Left renal pelvis (tissue), 4 donors: Measurements from ENCODE around the gene YDJC. TPM values are rescaled to one million over a fixed set of nuclear protein-coding genes. Genes with fewer than 3 reads are reported as not detected.
"Not testable (repeated sequence)": the region's sequence is repeated elsewhere in the genome, so short reads cannot be mapped to it uniquely, and the experiment has no call there.

Experiments used
- DNase-seq, 4 donors: peaks; one replicate each; pipeline ENCODE4 v3.0.0-alpha.2; 2013; ENCODE audit warnings: low read depth in 4 of 4, low spot score in 3 of 4
- polyA plus RNA-seq, 4 donors: library from polyadenylated mRNA; unstranded; fragments of 120-200 nt; gene quantifications; one replicate each; pipeline ENCODE4 v1.2.1, GENCODE V29; 2013; ENCODE audit not compliant: insufficient read length in 4 of 4

Gene YDJC
- polyA plus RNA-seq, 4 donors, result 5.0 to 19.2 (median 9.1) TPM

DNA sequence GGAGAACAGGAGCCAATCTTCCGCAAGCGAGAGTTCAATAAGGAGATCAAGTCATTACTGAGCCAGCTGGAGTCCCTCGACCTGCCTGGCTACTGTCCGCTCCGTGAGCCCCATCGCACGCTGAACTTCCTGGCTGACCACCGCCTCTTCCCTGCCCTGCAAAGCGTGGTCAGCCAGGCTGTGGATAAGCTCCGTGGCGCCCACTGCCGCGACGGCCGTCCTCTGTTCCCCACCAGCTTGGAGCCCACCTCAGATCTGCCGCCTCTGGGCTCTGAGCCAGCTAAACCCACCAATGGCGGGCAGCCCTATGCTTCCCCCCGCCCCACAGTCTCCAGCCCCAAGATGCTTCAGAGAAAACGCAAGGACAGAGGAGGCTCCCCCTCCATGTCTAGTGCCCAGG lies 5.0 kb upstream of the YDJC start:
- no peak for DNase-seq

DNA sequence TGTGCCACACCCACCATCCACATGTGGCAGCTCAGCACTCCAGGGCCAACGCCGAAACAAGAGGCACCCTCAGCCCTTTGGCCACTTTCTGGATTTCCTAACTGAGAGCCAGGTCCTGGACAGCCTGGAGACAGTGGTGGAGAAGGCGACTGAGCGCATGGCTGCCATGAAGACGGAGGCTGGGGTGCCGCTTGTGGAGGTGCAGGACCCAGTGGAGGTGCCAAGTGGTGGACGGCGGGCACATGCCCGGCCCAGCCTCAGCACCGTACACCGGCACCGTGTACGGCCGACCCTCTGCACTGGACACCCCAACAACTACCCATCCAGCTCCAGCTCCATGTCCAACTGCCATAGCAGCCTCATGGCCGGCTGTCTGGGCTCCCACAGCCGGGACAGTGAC lies 4.3 kb upstream of the YDJC start:
- no peak for DNase-seq

DNA sequence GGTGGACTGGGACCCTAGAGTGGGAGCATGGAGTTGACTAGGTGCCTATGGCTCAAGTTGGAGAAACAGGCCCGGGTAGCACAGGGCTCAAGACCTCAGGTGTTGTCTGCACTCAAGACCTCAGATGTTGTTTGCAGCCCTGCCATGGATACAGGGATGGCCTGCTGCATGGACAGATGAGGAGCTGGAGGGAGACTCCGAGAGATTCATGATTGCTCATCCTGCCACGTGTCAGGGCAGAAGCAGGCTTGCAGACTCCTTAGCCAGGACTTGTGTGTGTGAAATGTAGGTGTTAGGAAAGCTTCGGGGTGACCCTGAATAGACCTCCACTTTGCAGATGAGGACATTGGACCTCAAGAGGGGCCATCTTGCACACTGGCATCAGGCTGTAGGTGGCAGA lies 3.7 kb upstream of the YDJC start:
- DNase-seq, result no peak

DNA sequence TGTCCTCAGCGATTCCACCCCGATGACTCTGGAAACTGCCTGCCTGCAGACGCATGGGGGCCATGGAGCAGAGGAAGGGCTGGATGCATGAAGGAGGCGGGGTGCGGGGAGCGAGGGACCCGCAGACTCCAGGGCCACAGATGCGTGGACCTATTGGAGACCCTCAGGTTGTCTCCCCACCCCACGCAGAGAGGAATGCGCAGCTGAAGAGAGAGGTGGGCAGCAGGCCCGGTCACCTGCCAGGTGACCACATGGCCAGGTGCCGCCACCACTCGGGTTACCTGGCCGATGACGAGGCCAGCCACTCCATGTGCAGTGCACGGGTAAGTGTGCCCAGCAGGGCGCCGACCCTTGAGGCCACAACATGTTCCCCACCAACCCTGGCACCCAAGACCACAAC lies 3.1 kb upstream of the YDJC start:
- DNase-seq, result no peak

DNA sequence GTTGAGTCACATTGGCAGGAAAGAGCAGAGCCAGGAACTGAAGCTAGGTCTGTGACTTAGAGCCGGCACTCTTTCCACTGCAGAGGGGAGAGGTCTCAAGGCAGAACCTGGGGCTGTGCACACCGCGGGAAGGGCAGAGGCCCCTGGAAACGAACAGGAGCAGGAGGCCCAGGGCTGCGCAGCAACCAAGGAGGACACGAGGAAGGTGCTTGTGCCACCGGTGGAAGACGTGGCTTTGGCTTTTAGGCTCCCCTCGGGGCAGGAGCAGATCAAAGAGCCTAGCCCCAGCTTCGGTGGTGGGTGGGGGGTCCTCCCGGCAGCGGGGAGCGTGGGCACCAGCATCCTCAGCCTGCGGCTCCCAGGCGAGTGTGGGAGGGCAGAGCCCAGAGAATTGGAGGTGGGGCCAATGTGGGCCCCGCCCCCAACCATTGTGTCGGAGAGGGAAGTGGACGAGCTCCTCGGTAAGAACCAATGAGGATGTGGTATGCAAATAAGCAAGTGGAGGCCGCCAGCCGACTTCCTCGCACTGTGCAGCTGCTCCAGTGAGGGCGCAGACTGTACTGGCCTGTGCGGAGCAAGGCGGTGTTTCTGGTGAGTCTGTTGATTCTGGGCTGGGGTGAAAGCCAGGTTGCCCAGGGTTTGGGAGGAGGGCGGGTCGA lies 2.5 kb upstream of the YDJC start, which contains the start of gene CCDC116:
Gene CCDC116, plus strand, starts transcription at position 524 of the 659 bp plus-strand sequence. CDS start 422 bp downstream, outside the sequence.
- no peak for DNase-seq

DNA sequence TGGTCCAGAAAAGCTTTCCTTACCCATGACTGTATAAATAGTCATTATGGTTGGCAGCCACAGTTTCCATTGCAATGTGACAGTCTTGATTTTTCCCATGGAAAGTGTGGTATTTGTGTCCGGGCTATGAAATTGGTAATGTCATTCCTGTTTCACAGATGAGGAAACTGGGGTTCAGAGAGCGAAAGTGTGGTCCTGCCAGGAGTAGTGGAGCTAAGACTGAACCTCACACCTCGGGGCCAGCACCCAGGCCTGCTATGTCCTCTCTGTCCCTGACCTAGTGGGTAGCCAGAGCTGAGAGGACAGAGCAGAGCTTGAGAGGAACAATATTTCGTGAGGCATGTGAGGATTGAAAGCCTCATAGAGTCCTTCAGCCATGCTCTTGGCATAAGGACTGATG lies 1.2 kb upstream of the YDJC start:
- DNase-seq, result no peak

DNA sequence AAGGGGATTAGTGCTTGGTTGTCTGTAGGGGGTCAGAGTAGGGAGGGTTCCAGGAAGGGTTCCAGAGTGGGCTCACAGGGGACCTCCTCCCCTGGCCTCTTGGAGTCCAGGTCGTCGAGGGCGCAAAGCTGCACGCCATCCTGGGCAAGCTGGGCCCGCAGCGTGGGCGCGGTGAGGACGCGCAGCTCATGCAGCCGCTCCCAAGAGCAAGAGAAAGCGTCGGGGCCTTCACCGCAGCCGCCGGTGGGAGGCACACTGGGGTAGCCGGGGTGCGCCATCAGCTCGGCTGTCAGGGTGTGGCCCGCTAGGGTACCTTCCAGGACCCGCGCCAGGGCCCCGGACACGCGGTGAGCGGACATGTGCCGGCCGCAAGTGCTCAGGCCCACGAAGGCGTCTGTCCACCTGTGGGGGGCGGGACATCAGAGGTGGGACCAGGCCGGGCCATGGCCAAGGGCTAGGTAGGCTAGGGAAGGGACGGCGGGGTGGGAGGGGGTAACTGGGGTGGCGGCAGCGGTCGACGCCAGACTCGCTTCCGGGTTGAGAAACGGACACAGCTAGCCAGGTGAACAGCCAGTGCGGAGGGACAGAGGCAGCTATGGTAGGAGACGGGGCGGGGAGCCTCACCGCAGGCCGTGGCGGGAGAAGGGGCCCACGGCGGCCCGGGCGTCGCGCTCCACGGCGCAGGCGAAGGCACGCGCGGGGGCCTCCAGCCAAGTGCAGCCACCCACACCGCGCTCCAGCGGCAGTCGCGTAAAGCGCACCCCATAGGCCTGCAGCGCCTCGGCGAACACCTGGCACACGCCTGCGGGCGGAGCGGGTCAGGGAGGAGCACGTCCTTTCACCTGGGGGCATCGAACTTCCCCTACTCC lies 1.2 kb downstream of the YDJC start:
- DNase-seq, result no peak

DNA sequence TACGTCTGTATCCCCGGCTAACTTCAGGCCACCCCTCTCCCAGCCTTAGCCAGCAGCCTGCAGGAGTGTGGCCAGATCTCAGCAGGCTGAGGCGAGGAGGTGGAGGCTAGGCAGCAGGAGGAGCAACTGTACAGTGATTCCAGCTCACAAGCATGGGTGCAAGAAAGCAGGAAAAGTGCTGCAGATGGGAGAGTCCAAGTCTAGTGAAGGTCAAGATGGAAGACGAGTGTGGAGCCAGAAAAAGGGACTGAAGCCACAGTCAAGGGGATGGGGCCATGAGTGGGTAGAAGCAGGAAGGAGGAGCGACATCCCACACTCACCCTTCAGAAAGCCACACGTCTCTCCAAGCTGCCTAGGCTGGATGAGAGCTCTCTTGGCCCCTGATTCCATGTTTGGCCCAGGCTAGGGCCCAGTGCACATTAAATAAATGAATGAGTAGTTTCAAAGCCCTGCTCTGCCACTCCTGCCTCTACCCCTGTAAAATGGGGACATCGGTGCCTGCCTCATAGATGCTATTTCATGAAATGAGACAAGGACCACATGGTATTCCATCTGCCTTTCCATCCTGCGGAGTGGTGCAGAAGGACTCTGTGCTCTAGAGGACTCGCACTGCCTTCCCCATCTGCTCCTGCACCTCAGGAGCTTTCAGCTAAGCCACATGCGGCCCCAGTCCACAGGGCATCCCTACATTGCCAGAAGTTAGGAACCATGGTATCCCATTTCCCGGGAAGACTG lies 2.9 kb downstream of the YDJC start:
- no peak for DNase-seq

DNA sequence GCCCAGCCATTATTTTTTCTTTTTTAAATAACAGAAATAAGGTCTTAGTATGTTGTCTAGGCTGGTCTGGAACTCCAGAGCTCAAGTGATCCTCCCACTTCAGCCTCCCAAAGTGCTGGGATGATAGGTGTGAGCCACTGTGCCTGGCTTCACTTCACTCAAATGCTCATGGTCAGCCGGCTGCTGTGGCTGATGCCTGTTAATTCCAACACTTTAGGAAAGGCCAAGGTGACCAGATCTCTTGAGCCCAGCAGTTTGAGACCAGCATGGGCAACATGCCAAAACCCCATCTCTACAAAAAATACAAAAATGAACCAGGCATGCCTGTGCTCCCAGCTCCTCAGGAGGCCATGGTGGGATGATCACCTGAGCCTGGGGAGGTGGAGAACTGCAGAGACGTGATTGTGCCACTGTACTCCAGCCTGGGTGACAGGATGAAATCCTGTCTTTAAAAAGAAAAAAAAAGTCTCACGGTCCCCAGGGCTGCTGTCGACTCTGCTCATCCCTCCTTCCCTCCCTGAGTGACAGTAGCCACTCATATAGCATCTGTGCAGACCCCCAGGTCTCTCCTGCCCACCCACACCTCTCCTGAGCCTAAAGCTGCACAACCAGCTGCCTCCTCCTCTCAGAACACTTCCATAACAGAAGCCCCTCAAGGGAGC lies 3.6 kb downstream of the YDJC start:
- DNase-seq, result no peak

DNA sequence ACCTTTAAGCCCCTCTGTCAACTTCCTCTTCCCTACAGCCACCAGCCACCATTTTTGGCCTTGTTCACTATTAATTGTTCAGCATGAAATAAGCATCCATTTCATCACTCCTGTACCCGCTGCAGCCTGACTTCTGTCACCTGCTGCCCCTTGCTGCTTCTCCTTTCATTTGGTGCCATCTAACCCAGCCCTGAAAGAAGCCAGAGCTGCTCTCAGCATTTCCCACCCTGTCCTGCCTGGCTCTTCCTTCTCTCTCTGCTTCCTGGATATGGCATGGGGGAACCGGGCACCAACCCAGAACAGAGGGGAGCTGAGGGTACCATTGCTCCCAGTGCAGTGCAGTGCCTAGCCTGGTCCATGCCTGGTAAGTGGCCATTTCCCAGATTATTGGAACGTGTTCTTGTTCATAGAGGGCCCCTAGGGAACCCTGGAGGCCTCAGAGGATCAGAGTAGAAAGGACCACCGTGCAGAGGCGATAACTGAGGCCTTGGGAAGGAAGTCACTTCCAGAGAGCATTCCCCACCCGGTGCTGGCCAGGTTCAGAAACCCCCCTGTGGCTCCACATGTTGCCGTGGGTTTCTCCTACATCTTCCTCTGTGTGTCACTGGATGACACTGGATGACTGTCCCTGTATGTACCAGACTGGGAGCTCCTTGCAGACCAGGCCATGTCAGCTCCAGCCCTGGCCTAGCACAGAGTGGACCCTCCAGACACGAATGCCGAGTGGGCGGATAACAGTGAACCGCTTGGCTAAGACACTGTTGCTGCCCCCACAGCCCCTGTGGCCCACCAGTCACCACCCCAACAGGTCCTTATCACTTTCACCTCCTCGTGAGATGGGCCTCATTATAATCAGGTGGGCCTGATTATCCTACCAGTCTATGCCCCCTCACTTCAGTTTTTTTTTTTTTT lies 4.7 kb downstream of the YDJC start:
- no peak for DNase-seq

DNA sequence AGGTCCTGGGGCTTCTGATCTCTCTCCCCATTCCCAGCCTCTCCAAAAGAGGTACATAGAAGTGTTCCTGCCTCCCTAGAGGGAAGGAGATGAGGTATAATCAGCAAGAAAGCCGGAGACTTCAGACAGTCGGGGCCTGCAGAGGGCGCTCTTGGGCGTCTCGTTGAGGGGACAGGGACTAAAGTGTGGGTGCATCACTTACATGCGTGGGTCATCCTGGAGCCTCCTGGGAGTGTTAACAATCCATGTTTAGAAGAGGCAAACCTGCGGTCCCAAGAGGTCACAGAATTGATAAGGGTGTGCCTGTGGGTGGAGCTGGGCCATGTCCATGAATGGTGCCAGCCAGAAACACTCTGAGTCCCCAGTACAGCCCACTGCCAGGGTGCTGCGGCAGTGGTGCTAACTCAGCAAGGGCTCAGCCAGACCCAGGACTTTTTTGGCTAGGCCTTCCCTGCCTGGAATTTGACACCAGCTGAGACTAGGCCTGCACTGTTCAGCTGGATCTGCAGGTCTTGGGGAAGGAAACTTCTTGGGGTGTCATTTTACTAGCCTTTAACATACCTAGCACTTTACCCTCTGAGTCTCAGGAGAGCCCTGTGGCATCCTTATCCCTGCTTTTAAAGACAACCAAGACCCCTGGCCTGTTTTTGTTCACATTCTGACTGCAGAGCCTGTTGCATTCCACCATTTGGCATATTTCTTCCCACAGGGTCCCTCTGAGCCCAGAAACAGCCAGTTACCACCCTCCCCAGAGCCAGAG lies 5.5 kb downstream of the YDJC start:
- no peak for DNase-seq

DNA sequence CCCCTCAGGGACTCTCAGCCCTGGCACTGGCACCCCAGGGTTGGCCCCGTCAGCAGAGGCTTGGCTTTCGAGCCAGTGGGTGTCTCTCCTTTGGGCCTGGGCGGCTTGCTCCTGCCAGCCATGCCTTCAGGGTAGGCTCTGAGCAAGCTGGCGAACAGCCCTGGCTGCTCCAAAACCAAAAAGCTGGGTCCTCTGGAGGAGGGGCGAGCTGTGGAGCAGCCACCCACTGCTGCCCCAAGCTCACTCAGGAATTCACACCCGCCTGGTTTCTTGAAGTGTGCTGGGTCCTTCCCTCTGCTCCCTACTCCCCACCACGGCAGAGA lies 6.2 kb downstream of the YDJC start:
- no peak for DNase-seq

DNA sequence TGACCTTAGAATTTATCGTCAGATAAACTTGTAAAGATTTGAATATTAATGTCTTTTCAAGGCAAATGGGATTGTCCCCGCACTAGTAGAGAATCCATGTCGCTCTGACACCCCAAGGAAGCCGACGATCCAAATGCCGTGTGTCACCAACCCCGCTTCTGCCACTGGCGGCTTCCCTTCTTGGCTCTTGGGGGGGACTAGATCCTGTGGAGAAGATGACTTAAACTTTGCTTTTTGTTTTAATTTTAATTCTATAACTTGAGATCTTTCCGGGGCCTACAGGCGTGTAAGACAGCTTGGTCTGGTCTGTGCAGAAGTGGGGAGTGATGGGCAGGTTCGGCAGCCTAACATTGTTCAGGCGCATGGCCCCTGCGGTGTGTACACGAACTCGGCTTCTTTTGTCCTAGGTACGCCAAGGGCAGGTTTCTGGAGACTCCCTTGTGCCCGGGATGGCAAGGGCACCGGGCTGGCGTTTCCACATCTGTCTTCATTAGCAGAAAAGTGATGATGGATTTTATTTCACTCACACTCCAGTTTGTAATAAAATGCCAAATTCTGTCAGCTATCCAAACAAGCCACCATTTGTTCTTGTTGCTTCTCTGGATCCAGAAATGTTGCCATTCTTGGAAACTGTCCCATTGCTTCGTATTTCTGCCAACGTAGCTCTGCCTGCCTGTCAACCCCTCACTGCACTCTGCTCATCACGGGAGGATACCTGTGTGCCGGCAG lies 6.7 kb downstream of the YDJC start:
- no peak for DNase-seq

DNA sequence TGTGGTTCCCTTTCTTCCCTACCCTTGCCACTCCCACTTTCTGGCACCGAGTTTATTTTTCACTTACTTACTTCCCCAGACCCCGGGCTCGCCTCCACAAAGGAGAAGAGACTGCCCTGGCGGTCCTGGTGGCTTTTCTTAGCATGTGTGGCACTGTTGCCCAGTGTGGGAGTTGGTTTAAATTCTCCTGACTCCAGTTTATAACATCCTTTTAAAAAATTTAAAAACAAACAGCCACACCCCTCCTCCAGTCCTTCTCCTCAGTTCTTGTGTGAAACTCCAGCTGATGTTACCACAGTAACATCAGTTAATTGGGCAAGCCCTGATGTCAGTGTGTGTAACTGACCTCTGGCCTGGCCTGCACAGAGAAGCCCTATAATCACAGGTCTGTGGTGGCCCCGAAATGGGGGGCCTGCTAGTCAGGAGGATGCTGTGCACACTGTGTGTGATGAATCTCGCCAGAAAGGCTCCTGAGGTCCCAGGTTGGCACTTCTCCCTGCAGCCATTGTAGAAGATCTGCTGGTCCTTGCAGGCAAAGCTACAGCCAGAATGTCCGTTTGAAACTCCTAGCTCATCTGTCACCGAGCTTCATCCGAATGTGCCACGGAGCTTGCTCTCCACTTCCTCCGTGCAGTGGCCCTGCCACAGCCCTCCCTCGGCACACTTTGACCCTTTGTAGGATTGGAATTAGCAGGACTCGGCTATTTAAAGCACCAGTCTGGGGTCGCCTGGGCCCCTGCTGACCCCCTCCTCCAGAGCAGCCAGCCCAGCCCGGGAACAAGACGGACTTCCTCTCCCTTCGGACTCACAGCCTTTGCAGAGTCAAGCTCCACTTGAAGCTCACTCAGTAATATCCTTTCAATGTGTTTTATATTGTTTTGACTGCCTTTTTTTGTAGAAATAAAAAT lies 7.6 kb downstream of the YDJC start:
- DNase-seq, result no peak

DNA sequence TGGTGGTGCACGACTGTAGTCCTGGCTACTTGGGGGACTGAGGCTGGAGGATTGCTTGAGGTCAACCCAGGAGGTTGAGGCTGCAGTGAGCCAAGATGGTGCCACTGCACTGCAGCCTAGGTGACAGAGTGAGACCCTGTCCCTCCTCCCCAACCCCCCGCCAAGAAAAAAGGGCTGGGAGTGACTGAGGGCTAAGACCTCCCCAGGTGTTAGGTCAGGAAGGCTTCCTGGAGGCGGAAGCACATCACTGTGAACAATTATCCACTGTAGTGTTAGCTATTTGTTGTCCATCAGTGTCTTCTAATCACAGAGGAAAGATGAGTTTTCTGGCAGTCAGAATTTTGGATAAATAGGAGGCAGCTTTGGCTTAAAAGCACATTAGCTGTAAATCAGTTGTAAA lies 8.8 kb downstream of the YDJC start:
- no peak for DNase-seq

DNA sequence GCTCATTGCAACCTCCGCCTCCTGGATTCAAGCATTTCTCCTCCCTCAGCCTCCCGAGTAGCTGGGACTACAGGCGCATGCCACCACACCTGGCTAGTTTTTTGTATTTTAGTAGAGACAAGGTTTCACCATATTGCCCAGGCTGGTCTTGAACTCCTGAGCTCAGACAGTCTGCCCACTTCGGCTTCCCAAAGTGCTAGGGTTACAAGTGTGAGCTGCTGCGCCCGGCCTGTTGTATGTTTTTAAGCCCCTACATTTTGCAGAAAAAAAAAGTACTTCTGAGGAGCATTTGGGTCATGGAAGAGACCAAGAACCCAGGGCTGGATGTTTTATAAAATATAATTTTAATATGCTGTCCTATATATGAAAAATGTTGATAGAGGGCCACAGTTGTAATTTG lies 12.5 kb downstream of the YDJC start:
- DNase-seq, result not testable (repeated sequence)

DNA sequence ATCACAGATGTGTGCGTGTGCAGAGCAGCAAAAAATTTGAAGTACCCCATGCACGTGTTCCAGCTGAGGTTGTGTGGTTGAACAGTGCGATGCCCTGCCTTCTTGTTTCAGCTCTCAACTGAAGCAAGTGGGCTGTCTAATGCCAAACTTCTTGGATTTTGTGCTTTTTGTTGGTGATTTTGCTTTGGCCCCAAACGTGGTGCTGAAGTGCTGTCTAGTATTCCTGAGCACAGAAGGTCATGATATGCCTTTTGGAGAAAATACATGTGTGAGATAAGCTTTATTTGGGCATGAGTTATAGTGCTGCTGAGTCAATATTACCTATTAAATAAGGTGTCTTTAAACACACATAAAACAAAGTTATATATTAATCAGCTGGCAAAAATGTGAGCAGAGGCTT lies 14.1 kb downstream of the YDJC start:
- DNase-seq, result no peak
